OCI-LY3 (cell line): Measurements from ENCODE around the gene KLKB1.

Experiments
- H2AFZ ChIP-seq: fragments of 200-600, 300-600 bp; shearing (Covaris generic); 2 replicates; pipeline ENCODE4 v1.6.0; 2014; ENCODE audit warnings: antibody characterized with exemption, low read depth, low read length
- H3K27ac ChIP-seq: fragments of 200-600, 300-600 bp; sonication (generic); 2 replicates; pipeline ENCODE4 v1.5.1; 2014; ENCODE audit warnings: mild to moderate bottlenecking, low read length, moderate library complexity, mixed read lengths
- H3K27me3 ChIP-seq: fragments of 200-600, 300-600 bp; sonication (generic); 2 replicates; pipeline ENCODE4 v1.6.1; 2014; ENCODE audit warnings: low read depth, low read length, mixed read lengths
- H3K36me3 ChIP-seq: fragments of 200-600, 300-600 bp; sonication (generic); replicated peaks from 2 replicates; pipeline ENCODE3; 2014; ENCODE audit warnings: low read depth, low read length, mixed read lengths
- H3K4me1 ChIP-seq: fragments of 300-600, 200-600 bp; sonication (generic); 2 replicates; pipeline ENCODE4 v1.6.1; 2014; ENCODE audit warnings: low read length, mixed read lengths
- H3K4me2 ChIP-seq: fragments of 200-600, 300-600 bp; sonication (generic); 2 replicates; pipeline ENCODE4 v1.6.1; 2014; ENCODE audit warnings: low read length, mixed read lengths
- H3K4me3 ChIP-seq: fragments of 300-600, 200-600 bp; sonication (generic); 2 replicates; pipeline ENCODE4 v1.5.1; 2014; ENCODE audit warnings: antibody characterized with exemption, mild to moderate bottlenecking, low read length, moderate library complexity
- H3K79me2 ChIP-seq: fragments of 300-600, 200-600 bp; shearing (Covaris generic); 2 replicates; pipeline ENCODE4 v1.6.1; 2014; ENCODE audit warnings: mild to moderate bottlenecking, low read length, mixed read lengths
- H3K9ac ChIP-seq: fragments of 300-600, 200-600 bp; shearing (Covaris generic); 2 replicates; pipeline ENCODE4 v1.6.0; 2014; ENCODE audit warnings: mild to moderate bottlenecking, low read length, moderate library complexity
- H3K9me3 ChIP-seq: fragments of 200-600, 300-600 bp; shearing (Covaris generic); 2 replicates; pipeline ENCODE4 v1.6.1; 2014; ENCODE audit warnings: low read length, mixed read lengths; ENCODE audit not compliant: insufficient read depth
- H4K20me1 ChIP-seq: fragments of 200-600, 300-600 bp; sonication (generic); 2 replicates; pipeline ENCODE4 v1.6.1; 2016; ENCODE audit warnings: low read length, mixed read lengths; ENCODE audit not compliant: insufficient read depth
- EZH2phosphoT487 ChIP-seq: fragments of 200-600 bp; shearing (Covaris generic); IDR thresholded peaks from 2 replicates; pipeline ENCODE4 v1.6.1; 2018; ENCODE audit warnings: antibody characterized with exemption, mixed run types, low read depth
- TF ChIP-seq, protein P1 (sequence below): fragments of 200-600, 300-600 bp; sonication (generic); IDR thresholded peaks from 2 replicates; pipeline ENCODE4 v1.5.1; 2014; ENCODE audit warnings: antibody characterized with exemption, low read length, low read depth

KLKB1 gene

GRCh38 chr4:186265683-186266652 is 38.7 kb downstream of the KLKB1 start, which contains the start of gene F11:
Gene F11, plus strand, starts transcription at chr4:186266189. Its CDS starts 948 bp downstream, at chr4:186267137.
- no peak within 1 kb of the TSS for H2AFZ ChIP-seq
- H3K27ac ChIP-seq = no peak within 1 kb of the TSS
- no peak within 1 kb of the TSS for H3K9ac ChIP-seq
- H3K4me1 ChIP-seq = no peaks in the 10 kb centered on the region
- H3K27me3 ChIP-seq = no peaks in the 10 kb centered on the region
- H3K4me3 ChIP-seq = no peak within 1 kb of the TSS
- no peaks in the 10 kb centered on the region for H3K36me3 ChIP-seq
- no peak within 1 kb of the TSS for H3K4me2 ChIP-seq
- no peaks in the 10 kb centered on the region for H3K79me2 ChIP-seq
- TF ChIP-seq, protein P1, sequence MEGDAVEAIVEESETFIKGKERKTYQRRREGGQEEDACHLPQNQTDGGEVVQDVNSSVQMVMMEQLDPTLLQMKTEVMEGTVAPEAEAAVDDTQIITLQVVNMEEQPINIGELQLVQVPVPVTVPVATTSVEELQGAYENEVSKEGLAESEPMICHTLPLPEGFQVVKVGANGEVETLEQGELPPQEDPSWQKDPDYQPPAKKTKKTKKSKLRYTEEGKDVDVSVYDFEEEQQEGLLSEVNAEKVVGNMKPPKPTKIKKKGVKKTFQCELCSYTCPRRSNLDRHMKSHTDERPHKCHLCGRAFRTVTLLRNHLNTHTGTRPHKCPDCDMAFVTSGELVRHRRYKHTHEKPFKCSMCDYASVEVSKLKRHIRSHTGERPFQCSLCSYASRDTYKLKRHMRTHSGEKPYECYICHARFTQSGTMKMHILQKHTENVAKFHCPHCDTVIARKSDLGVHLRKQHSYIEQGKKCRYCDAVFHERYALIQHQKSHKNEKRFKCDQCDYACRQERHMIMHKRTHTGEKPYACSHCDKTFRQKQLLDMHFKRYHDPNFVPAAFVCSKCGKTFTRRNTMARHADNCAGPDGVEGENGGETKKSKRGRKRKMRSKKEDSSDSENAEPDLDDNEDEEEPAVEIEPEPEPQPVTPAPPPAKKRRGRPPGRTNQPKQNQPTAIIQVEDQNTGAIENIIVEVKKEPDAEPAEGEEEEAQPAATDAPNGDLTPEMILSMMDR = no peak
- TF ChIP-seq EZH2phosphoT487 = no peak
- no peaks in the 10 kb centered on the region for H4K20me1 ChIP-seq
- no peaks in the 10 kb centered on the region for H3K9me3 ChIP-seq

GRCh38 chr4:186266729-186267456 is 39.6 kb downstream of the KLKB1 start:
- Histone ChIP-seq H3K9me3 (no peaks in the 10 kb centered on the region), H3K36me3 (no peaks in the 10 kb centered on the region), H3K27me3 (no peaks in the 10 kb centered on the region), H3K4me3 (no peak overlapping the region), H4K20me1 (no peaks in the 10 kb centered on the region), H3K79me2 (no peaks in the 10 kb centered on the region), H2AFZ (no peak overlapping the region), H3K4me1 (no peaks in the 10 kb centered on the region), H3K9ac (no peak overlapping the region), H3K27ac (no peak overlapping the region), H3K4me2 (no peak overlapping the region)
- TF ChIP-seq EZH2phosphoT487 = no peak
- TF ChIP-seq, protein P1 = no peak

GRCh38 chr4:186271081-186271678 is 43.9 kb downstream of the KLKB1 start:
- no peaks in the 10 kb centered on the region for H4K20me1 ChIP-seq
- no peak overlapping the region for H3K9ac ChIP-seq
- no peaks in the 10 kb centered on the region for H3K9me3 ChIP-seq
- no peaks in the 10 kb centered on the region for H3K4me1 ChIP-seq
- H2AFZ ChIP-seq = no peak overlapping the region
- TF ChIP-seq, protein P1 = no peak
- TF ChIP-seq EZH2phosphoT487 = no peak
- no peaks in the 10 kb centered on the region for H3K27me3 ChIP-seq
- no peaks in the 10 kb centered on the region for H3K36me3 ChIP-seq
- no peak overlapping the region for H3K27ac ChIP-seq
- H3K4me2 ChIP-seq = no peak overlapping the region
- no peaks in the 10 kb centered on the region for H3K79me2 ChIP-seq
- no peak overlapping the region for H3K4me3 ChIP-seq
